HG03354 (cell line): Measurements from ENCODE around the gene UBAP2.

Experiments
- ATAC-seq: cut with Tn5 transposase; IDR thresholded peaks from one replicate; pipeline ENCODE4 v1.9.1; 2021; ENCODE audit warnings: mild to moderate bottlenecking; ENCODE audit not compliant: unreplicated experiment, poor library complexity, severe bottlenecking

The UBAP2 gene

GRCh38 chr9:33893861-33894260 lies 154.8 kb downstream of the UBAP2 start:
- ATAC-seq: no peak

- ATAC-seq: no peak
Observed at GRCh38 chr9:33885948-33886347, 162.7 kb downstream of the UBAP2 start.

GRCh38 chr9:33884856-33885701 lies 163.6 kb downstream of the UBAP2 start:
- ATAC-seq: no peak

- ATAC-seq: no peak
Observed at GRCh38 chr9:33881635-33882034, 167.1 kb downstream of the UBAP2 start.

GRCh38 chr9:33880211-33881089 lies 168.2 kb downstream of the UBAP2 start:
- no peak for ATAC-seq

- ATAC-seq: no peak
Observed at GRCh38 chr9:33878691-33879366, 169.9 kb downstream of the UBAP2 start.

GRCh38 chr9:33877727-33878489 lies 170.8 kb downstream of the UBAP2 start:
- ATAC-seq: no peak
